Calu3 (cell line): ENCODE data around the gene KAT6B. TPM values are rescaled to one million over a fixed set of nuclear protein-coding genes. Genes with fewer than 3 reads are reported as not detected.

Experiments
- BruUV-seq: library from RNA; stranded (reverse); fragments of 400-500 nt; replicated peaks from 2 replicates; lab custom pipeline; 2021; lab: Mats Ljungman, UMichigan
- CTCF ChIA-PET: fragments of 300-600 bp; sonication (Branson Sonifier 250); formaldehyde crosslinking; loops from one replicate; lab custom pipeline; 2022; ENCODE audit warnings: antibody characterized with exemption; lab: Charles Lee
- DNase-seq: peaks from one replicate; pipeline ENCODE4 v3.0.0; 2022
- H3K27ac Mint-ChIP-seq: one replicate; pipeline ENCODE4 v1.8.0; 2022; ENCODE audit warnings: mixed read lengths; ENCODE audit not compliant: unreplicated experiment
- H3K27me3 Mint-ChIP-seq: one replicate; pipeline ENCODE4 v1.8.0; 2022; ENCODE audit warnings: mixed read lengths; ENCODE audit not compliant: unreplicated experiment
- H3K36me3 Mint-ChIP-seq: one replicate; pipeline ENCODE4 v1.8.0; 2022; ENCODE audit warnings: mild to moderate bottlenecking, moderate library complexity, mixed read lengths; ENCODE audit not compliant: insufficient read depth, unreplicated experiment
- H3K4me1 Mint-ChIP-seq: one replicate; pipeline ENCODE4 v1.8.0; 2022; ENCODE audit warnings: mild to moderate bottlenecking, low read depth, mixed read lengths; ENCODE audit not compliant: unreplicated experiment
- H3K4me3 Mint-ChIP-seq: one replicate; pipeline ENCODE4 v1.8.0; 2022; ENCODE audit warnings: mild to moderate bottlenecking, low read depth, moderate library complexity, mixed read lengths; ENCODE audit not compliant: unreplicated experiment
- H3K9me3 Mint-ChIP-seq: one replicate; pipeline ENCODE4 v1.8.0; 2022; ENCODE audit warnings: low read depth, mixed read lengths; ENCODE audit not compliant: unreplicated experiment
- intact Hi-C: fragments of 100-400 bp; cut with micrococcal nuclease; formaldehyde crosslinking; loops from one replicate; pipeline ENCODE4 v1.10.0; 2022; ENCODE audit not compliant: unreplicated experiment
- total RNA-seq: library from RNA; stranded (reverse); gene quantifications from 2 replicates; pipeline ENCODE4 v1.2.3, GENCODE V29; 2022
- TF ChIP-seq, protein P1 (sequence below): fragments of 200-600 bp; IDR thresholded peaks from one replicate; pipeline ENCODE4 v1.8.0; 2022; ENCODE audit warnings: antibody characterized with exemption; ENCODE audit not compliant: unreplicated experiment

KAT6B gene
- total RNA-seq, 1 experiment from 2014 or later, result 28.6 TPM

GRCh38 chr10:75024971-75025523, 198.6 kb downstream of the KAT6B start:
- H3K36me3 Mint-ChIP-seq, result peaks cover under 1% of the 10 kb centered on the region
- BruUV-seq, result no TSS peak
- no peaks in the 10 kb centered on the region for H3K27me3 Mint-ChIP-seq
- H3K4me1 Mint-ChIP-seq, result peaks cover 12% of the 10 kb centered on the region
- intact Hi-C loops, result loop anchor here (5.0 to 10.0 kb wide), 2 partner anchors 270 to 608 kb away; no protein-coding TSS in a partner anchor
- no peak overlapping the region for H3K4me3 Mint-ChIP-seq
- no peak overlapping the region for H3K27ac Mint-ChIP-seq
- no peaks in the 10 kb centered on the region for H3K9me3 Mint-ChIP-seq
- CTCF ChIA-PET, result no interaction called here
- no peak for DNase-seq
- TF ChIP-seq, protein P1, sequence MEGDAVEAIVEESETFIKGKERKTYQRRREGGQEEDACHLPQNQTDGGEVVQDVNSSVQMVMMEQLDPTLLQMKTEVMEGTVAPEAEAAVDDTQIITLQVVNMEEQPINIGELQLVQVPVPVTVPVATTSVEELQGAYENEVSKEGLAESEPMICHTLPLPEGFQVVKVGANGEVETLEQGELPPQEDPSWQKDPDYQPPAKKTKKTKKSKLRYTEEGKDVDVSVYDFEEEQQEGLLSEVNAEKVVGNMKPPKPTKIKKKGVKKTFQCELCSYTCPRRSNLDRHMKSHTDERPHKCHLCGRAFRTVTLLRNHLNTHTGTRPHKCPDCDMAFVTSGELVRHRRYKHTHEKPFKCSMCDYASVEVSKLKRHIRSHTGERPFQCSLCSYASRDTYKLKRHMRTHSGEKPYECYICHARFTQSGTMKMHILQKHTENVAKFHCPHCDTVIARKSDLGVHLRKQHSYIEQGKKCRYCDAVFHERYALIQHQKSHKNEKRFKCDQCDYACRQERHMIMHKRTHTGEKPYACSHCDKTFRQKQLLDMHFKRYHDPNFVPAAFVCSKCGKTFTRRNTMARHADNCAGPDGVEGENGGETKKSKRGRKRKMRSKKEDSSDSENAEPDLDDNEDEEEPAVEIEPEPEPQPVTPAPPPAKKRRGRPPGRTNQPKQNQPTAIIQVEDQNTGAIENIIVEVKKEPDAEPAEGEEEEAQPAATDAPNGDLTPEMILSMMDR, result no peak

GRCh38 chr10:75028049-75028448, 201.6 kb downstream of the KAT6B start:
- no peaks in the 10 kb centered on the region for H3K27me3 Mint-ChIP-seq
- CTCF ChIA-PET, result no interaction called here
- no peaks in the 10 kb centered on the region for H3K9me3 Mint-ChIP-seq
- no peaks in the 10 kb centered on the region for H3K4me1 Mint-ChIP-seq
- BruUV-seq, result no TSS peak
- no peak overlapping the region for H3K4me3 Mint-ChIP-seq
- DNase-seq, result no peak
- no peak overlapping the region for H3K27ac Mint-ChIP-seq
- H3K36me3 Mint-ChIP-seq, result peaks cover 4% of the 10 kb centered on the region
- TF ChIP-seq, protein P1, result no peak
- intact Hi-C loops, result loop anchor here (10.0 kb wide), 1 partner anchor 273 kb away; no protein-coding TSS in a partner anchor

DNA sequence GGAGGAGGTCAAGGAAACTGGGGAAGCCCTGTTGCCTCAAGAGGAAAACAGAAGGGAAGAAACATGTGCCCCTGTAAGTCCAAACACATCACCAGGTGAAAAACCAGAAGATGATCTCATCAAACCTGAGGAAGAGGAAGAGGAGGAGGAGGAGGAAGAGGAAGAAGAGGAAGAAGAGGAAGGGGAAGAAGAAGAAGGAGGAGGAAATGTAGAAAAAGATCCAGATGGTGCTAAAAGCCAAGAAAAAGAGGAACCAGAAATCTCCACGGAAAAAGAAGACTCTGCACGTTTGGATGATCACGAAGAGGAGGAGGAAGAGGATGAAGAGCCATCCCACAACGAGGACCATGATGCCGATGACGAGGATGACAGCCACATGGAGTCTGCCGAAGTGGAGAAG, 202.3 kb downstream of the KAT6B start:
- Mint-ChIP-seq H3K27me3 (no peaks in the 10 kb centered on the region), H3K4me1 (no peaks in the 10 kb centered on the region), H3K4me3 (no peak overlapping the region), H3K36me3 (peaks cover 4% of the 10 kb centered on the region), H3K9me3 (no peaks in the 10 kb centered on the region), H3K27ac (no peak overlapping the region)
- DNase-seq, result no peak
- TSS peak; percentile 79 for BruUV-seq
- intact Hi-C loops, result loop anchor here (10.0 kb wide), 1 partner anchor 274 kb away; no protein-coding TSS in a partner anchor
- CTCF ChIA-PET, result no interaction called here
- TF ChIP-seq, protein P1, result no peak

- H3K9me3 Mint-ChIP-seq, result no peaks in the 10 kb centered on the region
- no peak for DNase-seq
- intact Hi-C loops, result loop anchor here (10.0 kb wide), 1 partner anchor 275 kb away; no protein-coding TSS in a partner anchor
- no peaks in the 10 kb centered on the region for H3K27me3 Mint-ChIP-seq
- no peaks in the 10 kb centered on the region for H3K4me1 Mint-ChIP-seq
- BruUV-seq, result no TSS peak
- no peak overlapping the region for H3K4me3 Mint-ChIP-seq
- TF ChIP-seq, protein P1, result no peak
- no peak overlapping the region for H3K27ac Mint-ChIP-seq
- H3K36me3 Mint-ChIP-seq, result peaks cover 4% of the 10 kb centered on the region
- CTCF ChIA-PET, result no interaction called here
These were observed 203.0 kb downstream of the KAT6B start for GRCh38 chr10:75029420-75029819.
